KBM-7 (cell line): Measurements from ENCODE around the gene AHNAK2.
"Not testable (repeated sequence)": the region's sequence is repeated elsewhere in the genome, so short reads cannot be mapped to it uniquely, and the experiment has no call there.

ENCODE experiments used
- DNase-seq: peaks from one replicate; pipeline ENCODE4 v3.0.0-alpha.2; 2015
- in situ Hi-C: fragments of 300-500 bp; cut with MboI; formaldehyde crosslinking; loops from 2 replicates; pipeline ENCODE4 v1.14.3; 2020; ENCODE audit warnings: low sequenced_read_pairs, low pct_unique_long_range_greater_than_20kb, mixed read lengths

AHNAK2 gene

GRCh38 chr14:104966261-104966865 is 11.8 kb downstream of the AHNAK2 start:
- no peak for DNase-seq
- in situ Hi-C loops = no loop called here

DNA sequence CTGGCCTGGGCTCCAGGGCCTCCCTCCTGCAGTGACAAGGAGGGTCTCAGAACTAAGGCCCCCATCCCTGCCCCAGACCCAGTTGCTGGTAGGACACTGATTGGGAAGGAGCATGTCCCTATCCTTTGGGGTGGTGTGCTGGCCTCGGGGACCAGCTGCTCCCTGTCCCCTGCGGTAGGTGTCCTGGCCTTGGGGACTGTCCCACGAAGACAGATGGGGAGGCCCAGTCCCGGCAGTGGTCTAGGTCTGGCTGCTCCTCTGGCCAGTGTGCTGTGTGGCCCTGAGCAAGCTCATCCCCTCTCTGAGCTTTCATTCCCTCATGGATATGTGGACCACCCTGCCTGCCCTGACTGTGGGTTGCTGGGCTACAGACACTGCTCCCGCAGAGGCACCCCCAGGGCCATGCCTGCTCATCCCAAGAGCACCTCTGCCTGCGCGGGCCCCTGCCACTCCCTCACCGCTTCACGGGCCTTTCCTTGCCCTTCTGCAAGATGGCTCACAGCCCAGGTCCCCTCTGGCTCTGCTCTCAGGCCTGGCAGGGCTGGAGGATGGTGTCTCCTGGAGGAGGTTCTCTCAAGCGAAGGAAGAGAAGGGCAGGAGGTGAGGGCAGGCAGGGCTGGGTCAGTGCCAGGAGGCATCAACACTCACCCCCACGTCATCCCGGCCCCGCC is 12.5 kb downstream of the AHNAK2 start:
- in situ Hi-C loops = no loop called here
- DNase-seq = no peak

GRCh38 chr14:104964546-104964945 is 13.6 kb downstream of the AHNAK2 start:
- DNase-seq = no peak
- in situ Hi-C loops = no loop called here

DNA sequence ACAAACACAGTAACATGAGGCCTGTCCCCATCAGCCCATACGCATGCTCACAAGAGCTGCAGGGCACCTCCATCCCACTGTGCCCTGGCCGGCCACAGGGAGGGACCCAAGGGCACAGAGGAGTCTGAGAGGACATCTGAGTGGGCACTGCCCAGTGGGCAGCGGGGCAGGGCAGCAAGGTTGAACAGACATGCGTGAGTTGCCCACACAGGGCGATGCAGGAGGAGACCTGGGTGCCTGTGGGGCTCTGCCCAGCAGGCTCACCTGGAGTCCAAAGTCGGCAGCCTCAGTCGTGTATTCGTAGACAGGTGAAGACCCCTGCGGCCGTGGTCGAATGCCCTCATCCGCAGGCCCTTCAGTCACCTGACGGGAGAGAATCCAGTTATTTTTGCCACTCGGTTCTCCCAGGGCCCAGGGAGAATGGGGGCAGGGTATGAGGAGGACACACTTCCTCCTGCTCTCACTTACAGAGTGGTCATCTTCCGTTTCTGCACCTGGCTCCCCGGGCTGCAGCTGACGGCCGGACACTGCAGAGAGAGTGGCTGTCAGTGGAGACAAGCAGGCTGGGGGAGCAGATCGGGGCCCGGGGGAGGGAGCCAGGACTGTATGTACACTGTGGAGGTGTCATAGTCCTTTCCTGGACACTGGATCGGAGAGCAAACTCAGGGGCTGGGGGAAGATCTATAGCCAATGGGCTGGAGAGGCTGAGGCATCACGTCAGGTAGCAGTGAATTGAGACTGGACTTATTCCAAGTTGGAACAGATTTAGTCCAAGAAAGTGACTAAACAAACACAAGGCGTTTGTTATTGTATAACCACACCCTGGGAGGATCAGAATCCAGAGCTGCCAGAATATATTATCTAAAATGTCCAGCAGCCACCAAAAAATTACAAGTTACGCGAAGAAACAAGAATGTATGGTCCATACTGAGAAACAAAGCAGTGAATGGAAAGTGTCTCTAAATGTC is 20.7 kb downstream of the AHNAK2 start:
- in situ Hi-C loops = no loop called here
- DNase-seq = no peak

DNA sequence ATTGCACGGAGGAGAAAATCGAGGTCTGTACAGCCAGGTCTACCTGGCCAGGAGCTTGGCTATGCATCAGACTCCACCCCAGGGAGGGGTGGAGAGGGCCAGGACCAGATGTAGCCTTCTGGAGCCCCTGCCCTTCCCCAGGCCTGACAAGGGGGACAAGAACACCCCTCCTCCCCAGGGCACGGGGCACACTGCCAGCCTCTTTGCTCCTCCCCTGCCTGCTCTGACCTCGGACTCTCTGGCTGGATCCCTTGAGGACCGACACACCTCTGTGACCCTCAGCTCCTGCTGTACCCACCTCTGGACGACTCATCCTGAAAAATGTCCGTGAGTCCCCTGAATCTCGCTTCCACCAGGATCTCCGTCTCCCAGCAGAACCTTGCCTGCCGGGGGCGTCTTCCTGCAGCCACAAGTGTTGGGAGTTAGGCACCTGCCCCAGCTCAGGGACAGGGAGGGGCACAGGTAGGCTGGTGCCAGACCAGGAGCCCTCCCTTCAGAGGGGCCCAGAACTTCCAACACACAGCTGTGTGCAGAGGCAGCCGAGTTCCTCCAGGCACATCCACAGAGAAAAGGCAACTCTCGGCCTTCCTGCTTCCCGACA is 21.8 kb downstream of the AHNAK2 start:
- in situ Hi-C loops = no loop called here

DNA sequence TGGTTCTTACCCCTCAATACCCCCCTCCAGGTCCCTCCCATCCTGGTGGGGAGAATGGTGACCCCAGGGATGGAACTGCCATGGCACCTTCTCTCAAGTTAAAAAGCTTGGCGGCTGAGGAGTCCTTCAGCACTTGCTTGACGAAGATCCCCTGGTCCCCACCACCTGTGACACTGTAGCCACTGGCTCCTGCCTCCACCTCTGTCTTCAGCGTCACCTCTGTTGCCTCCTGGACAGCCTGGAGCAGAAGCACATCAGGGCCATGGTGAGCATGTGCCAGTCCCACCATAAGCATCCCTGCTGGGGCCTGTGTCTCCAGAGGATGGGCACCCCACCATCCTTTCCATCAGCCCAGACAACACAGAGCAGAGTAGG is 22.8 kb downstream of the AHNAK2 start:
- in situ Hi-C loops = no loop called here
- no peak for DNase-seq

More for the DNA sequence above, 21.8 kb downstream of the AHNAK2 start:
- DNase-seq = no peak

DNA sequence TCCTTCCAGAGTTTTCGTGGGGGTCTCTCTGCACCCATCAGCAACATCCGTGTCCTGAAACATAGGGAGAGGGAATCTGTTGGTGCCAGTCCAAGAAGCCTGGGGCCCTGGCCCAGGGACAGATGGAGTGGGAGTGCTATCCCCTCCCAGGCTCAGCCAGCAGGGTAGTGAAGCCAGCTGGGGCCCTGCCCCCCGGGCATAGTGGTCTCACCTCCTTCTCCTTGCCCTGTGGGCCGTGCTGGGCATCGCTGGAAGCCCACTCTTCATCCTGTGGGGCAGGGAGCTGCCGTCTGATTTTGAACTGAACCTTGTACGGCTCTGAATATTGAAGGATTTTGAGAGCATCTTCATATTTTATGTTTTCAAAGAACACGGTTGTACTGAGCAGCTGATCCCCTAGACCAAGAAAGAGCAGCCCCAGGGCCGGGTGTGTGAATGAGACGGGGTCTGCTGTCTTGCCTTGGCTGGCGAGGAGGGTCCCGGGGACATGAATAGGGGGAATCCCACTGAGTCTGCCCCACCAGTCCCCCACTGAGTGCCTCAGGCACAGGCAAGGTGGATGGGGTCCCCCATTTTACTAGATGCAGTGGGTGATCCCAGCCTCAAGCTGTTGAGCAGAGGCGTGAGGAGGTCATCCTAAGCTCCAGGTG is 23.3 kb downstream of the AHNAK2 start:
- DNase-seq = no peak
- in situ Hi-C loops = no loop called here

DNA sequence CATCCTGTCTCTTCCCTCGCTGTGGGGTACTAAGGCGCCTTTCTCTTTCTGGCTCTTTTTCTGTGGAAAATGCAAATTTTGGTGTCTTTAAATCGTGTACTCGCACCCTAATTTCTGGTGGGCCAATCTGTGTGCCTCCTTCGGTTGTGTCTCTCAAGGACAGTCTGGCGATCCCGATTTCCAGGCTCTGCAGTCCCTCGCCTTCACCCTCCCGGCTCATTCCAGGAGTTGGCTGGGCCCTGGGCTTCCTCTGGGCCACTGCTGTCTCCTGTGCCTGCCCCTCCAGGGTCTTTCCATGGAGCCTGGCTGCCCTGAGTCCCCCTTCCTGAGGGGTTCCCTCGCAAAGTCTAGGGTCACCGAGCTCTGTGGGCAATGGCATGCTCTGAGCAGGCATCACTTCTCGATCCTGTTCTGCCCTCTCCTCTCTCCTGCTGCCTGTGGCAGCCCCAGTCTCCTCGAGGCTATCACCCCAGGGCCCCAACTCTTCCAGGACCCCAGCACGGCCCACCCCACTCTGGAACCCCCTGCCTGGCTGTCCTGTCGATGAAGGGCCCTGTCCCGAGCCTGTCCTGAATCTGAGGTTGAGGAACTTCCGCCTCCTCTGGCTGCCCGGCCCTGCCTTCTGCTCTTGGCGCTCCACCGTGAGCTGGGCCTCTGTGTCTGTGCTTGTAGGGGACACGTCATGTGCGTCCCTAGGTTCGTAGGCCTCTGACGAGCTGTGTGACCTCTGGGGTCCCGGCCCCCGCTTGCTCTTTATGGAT is 24.1 kb downstream of the AHNAK2 start:
- no peak for DNase-seq
- in situ Hi-C loops = no loop called here

- no peak for DNase-seq
- in situ Hi-C loops = no loop called here
Measured at GRCh38 chr14:104953097-104953496, 25.1 kb downstream of the AHNAK2 start.

DNA sequence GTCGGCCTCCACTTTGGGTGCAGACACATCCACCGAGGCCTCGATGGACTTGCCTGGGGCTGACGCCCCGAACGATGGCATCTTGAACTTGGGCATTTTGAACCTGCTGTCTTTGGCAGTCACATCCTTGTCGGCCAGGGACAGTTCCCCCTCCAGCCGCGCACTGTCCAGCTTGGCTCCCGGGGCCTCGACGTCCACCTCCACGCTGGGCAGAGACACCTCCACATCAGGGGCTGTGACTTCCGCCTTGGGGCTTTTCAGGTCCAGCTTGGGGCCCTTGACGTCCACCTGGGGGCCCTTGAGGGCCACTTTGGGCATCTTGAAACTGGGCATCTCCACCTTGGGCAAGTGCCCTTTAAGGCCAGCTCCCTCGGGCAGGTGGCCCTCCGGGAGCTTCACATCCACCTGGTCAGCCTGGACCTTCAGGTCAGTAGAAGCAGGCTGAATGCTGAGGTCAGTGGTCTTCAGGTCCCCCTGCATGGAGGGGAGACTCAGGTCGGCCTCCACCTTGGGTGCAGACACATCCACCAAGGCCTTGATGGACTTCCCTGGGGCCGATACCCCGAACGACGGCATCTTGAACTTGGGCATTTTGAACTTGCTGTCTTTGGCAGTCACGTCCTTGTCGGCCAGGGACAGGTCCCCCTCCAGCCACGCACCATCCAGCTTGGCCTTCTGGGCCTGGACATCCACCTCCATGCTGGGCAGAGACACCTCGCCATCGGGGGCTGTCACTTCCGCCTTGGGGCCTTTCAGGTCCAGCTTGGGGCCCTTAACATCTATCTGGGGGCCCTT is 26.1 kb downstream of the AHNAK2 start:
- DNase-seq, in situ Hi-C loops: not testable (repeated sequence)

- in situ Hi-C loops, DNase-seq: not testable (repeated sequence)
Measured at GRCh38 chr14:104950701-104951100, 27.5 kb downstream of the AHNAK2 start.

- in situ Hi-C loops = no loop called here
- DNase-seq = no peak
Measured at GRCh38 chr14:104950021-104950420, 28.2 kb downstream of the AHNAK2 start.

DNA sequence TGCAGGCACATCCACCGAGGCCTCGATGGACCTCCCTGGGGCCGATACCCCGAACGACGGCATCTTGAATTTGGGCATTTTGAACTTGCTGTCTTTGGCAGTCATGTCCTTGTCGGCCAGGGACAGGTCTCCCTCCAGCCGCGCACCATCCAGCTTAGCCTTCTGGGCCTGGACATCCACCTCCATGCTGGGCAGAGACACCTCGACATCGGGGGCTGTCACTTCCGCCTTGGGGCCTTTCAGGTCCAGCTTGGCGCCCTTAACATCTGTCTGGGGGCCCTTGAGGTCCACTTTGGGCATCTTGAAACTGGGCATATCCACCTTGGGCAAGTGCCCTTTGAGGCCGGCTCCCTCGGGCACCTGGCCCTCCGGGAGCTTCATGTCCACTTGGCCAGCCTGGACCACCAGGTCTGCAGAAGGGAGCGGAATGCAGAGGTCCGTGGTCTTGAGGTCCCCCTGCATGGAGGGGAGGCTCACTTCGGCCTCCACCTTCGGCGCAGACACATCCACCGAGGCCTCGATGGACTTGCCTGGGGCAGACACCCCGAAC is 28.7 kb downstream of the AHNAK2 start:
- DNase-seq, in situ Hi-C loops: not testable (repeated sequence)

- no peak for DNase-seq
- in situ Hi-C loops = no loop called here
Measured at GRCh38 chr14:104948736-104949031, 29.5 kb downstream of the AHNAK2 start.

DNA sequence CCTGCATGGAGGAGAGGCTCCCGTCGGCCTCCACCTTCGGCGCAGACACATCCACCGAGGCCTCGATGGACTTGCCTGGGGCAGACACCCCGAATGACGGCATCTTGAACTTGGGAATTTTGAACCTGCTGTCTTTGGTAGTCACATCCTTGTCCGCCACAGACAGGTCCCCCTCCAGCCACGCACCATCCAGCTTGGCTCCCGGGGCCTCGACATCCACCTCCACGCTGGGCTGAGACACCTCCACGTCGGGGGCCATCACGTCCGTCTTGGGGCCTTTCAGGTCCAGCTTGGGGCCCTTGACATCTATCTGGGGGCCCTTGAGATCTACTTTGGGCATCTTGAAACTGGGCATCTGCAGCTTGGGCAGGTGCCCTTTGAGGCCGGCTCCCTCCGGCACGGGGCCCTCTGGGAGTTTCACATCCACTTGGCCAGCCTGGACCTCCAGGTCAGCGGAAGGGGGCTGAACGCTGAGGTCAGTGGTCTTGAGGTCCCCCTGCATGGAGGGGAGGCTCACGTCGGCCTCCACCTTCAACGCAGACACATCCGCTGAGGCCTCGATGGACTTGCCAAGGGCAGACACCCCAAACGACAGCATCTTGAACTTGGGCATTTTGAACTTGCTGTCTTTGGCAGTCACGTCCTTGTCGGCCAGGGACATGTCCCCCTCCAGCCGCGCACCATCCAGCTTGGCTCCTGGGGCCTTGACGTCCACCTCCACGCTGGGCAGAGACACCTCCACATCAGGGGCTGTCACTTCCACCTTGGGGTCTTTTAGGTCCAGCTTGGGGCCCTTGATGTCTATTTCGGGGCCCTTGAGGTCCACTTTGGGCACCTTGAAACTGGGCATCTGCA is 30.1 kb downstream of the AHNAK2 start:
- in situ Hi-C loops, DNase-seq: not testable (repeated sequence)

DNA sequence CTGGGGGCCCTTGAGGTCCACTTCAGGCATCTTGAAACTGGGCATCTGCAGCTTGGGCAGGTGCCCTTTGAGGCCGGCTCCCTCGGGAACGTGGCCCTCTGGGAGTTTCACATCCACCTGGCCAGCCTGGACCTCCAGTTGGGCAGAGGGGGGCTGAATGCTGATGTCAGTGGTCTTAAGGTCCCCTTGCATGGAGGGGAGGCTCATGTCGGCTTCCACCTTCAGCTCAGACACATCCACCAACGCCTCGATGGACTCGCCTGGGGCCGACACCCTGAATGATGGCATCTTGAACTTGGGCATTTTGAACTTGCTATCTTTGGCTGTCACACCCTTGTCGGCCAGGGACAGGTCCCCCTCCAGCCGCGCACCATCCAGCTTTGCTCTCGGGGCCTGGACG is 31.0 kb downstream of the AHNAK2 start:
- DNase-seq = not testable (repeated sequence)

More for the DNA sequence above, 31.0 kb downstream of the AHNAK2 start:
- in situ Hi-C loops = not testable (repeated sequence)
